GM13976 (cell line): ENCODE data around the gene ENPP3.

Experiments
- DNase-seq: peaks from one replicate; pipeline ENCODE4 v3.0.0; 2012; ENCODE audit warnings: low spot score
- CTCF ChIP-seq: IDR thresholded peaks from 2 replicates; pipeline ENCODE4 v1.5.1; 2012; ENCODE audit warnings: borderline replicate concordance, mild to moderate bottlenecking; ENCODE audit not compliant: insufficient read depth; ENCODE audit errors: extremely low read depth, missing control alignments, control extremely low read depth
- in situ Hi-C: fragments of 300-500 bp; cut with MboI; formaldehyde crosslinking; loops from one replicate; pipeline ENCODE4 v1.12.0; 2022; ENCODE audit warnings: low sequenced_read_pairs, mixed read lengths, inconsistent platforms; ENCODE audit not compliant: unreplicated experiment

ENPP3 gene

GRCh38 chr6:131673184-131673583, 36.1 kb downstream of the ENPP3 start:
- TF ChIP-seq CTCF = no peak
- in situ Hi-C loops = no loop called here
- DNase-seq = no peak

- no peak for TF ChIP-seq CTCF
- in situ Hi-C loops = no loop called here
- DNase-seq = no peak
Measured at GRCh38 chr6:131678442-131678841, 41.3 kb downstream of the ENPP3 start.

GRCh38 chr6:131680868-131681267, 43.8 kb downstream of the ENPP3 start:
- TF ChIP-seq CTCF = no peak
- in situ Hi-C loops = no loop called here

GRCh38 chr6:131681585-131681984, 44.5 kb downstream of the ENPP3 start:
- no peak for DNase-seq
- in situ Hi-C loops = no loop called here
- no peak for TF ChIP-seq CTCF

More at GRCh38 chr6:131680868-131681267, 43.8 kb downstream of the ENPP3 start:
- no peak for DNase-seq

GRCh38 chr6:131682442-131682841, 45.3 kb downstream of the ENPP3 start:
- DNase-seq = no peak
- no peak for TF ChIP-seq CTCF

GRCh38 chr6:131683479-131683878, 46.4 kb downstream of the ENPP3 start:
- no peak for TF ChIP-seq CTCF
- no peak for DNase-seq
- in situ Hi-C loops = no loop called here

More at GRCh38 chr6:131682442-131682841, 45.3 kb downstream of the ENPP3 start:
- in situ Hi-C loops = no loop called here

GRCh38 chr6:131685266-131685780, 48.2 kb downstream of the ENPP3 start:
- peak; percentile 32 for DNase-seq
- no peak for TF ChIP-seq CTCF
- in situ Hi-C loops = no loop called here
